Body of pancreas (tissue), 4 donors: ENCODE results near the gene PALM. TPM values are rescaled to one million over a fixed set of nuclear protein-coding genes. Genes with fewer than 3 reads are reported as not detected.

Experiments used
- ATAC-seq: fragments of 150-250 bp; one replicate; pipeline ENCODE4 v1.9.1; 2016
- DNase-seq, 4 donors: peaks; one replicate each; pipeline ENCODE4 v3.0.0-alpha.2; 2019
- H3K27ac ChIP-seq, 4 donors: fragments of 200-600 bp; sonication (generic); 1 replicate in 3 of 4; 2 replicates in 1 of 4; pipeline versions ENCODE4 v1.5.1 to v1.6.1; 2016 to 2019; ENCODE audit warnings: mild to moderate bottlenecking in 1 of 4, mixed read lengths in 1 of 4, moderate library complexity in 1 of 4
- H3K27me3 ChIP-seq, 2 donors: fragments of 200-600 bp; sonication (generic); one replicate each; pipeline ENCODE4 v1.6.0; 2016; ENCODE audit warnings: mild to moderate bottlenecking in 1 of 2
- H3K36me3 ChIP-seq, 2 donors: fragments of 200-600 bp; sonication (generic); replicated peaks in 1 of 2; 2 replicates each; pipeline ENCODE4 v1.5.1; 2016; ENCODE audit warnings: low read depth in 2 of 2; ENCODE audit not compliant: insufficient read depth in 1 of 2
- H3K4me1 ChIP-seq: fragments of 200-600 bp; sonication (generic); one replicate; pipeline ENCODE4 v1.6.0; 2016
- H3K4me3 ChIP-seq, 2 donors: fragments of 200-600 bp; sonication (generic); 1 replicate in 1 of 2; 2 replicates in 1 of 2; pipeline ENCODE4 v1.5.1; 2016 to 2019
- H3K9me3 ChIP-seq, 3 donors: fragments of 200-600 bp; sonication (generic); 1 replicate in 2 of 3; 2 replicates in 1 of 3; pipeline ENCODE4 v1.5.1; 2016
- CTCF ChIP-seq, 7 experiments: fragments of 450-650 bp in 4 of 7; fragments of 200-600 bp in 3 of 7; sonication (generic) in 3 of 7; IDR thresholded peaks; one replicate each; pipeline ENCODE4 v1.5.1; 2016 to 2019; ENCODE audit warnings: antibody characterized with exemption in 7 of 7
- POLR2A ChIP-seq, 3 donors: fragments of 450-650 bp; IDR thresholded peaks; one replicate each; pipeline ENCODE4 v1.6.1; 2016; ENCODE audit warnings: antibody characterized with exemption in 3 of 3, mild to moderate bottlenecking in 2 of 3
- WGBS, 2 donors: methylation state at CpG; one replicate each; pipeline ENCODE4 v1.1.5; 2017; 5-methylcytosine and 5-hydroxymethylcytosine counted together
- intact Hi-C: fragments of 100-400 bp; cut with DNase I; formaldehyde crosslinking; loops from one replicate; pipeline ENCODE4 v1.15.1; 2023
- total RNA-seq, 2 donors: library from RNA; depleted of rRNA; stranded (reverse); fragments of >200 nt; gene quantifications; one replicate each; pipeline ENCODE4 v1.1.0, GENCODE V29; 2016

Gene PALM
- total RNA-seq, 2 donors from 2014 or later, result 14.8 to 32.6 TPM

- TF ChIP-seq CTCF (IDR thresholded peaks at IDR 0.05), result peak in 2 of 7 experiments; percentile 17 to 21
- TF ChIP-seq POLR2A (IDR thresholded peaks at IDR 0.05), result peak in 1 of 3 donors; percentile 18
- no peaks in the 10 kb centered on the region for H3K9me3 ChIP-seq
- peak overlapping the region in 3 of 4 donors; percentile 68 to 89 (median 87) for H3K27ac ChIP-seq
- peak; percentile 52 for ATAC-seq
- no peaks in the 10 kb centered on the region for H3K36me3 ChIP-seq
- H3K27me3 ChIP-seq, result no peaks in the 10 kb centered on the region
- H3K4me3 ChIP-seq, result no peak overlapping the region
- peak in 2 of 4 donors; percentile 59 to 73 for DNase-seq
- 49 to 69% methylated on average over 6 to 13 of the region's 13 CpGs for WGBS, 2 donors
- peaks cover 15% of the 10 kb centered on the region for H3K4me1 ChIP-seq
- intact Hi-C loops, result no loop called here
Measured at GRCh38 chr19:784541-784940, 75.8 kb downstream of the PALM start.

GRCh38 chr19:787536-787935 lies 78.8 kb downstream of the PALM start:
- Histone ChIP-seq H3K27me3 (no peaks in the 10 kb centered on the region), H3K36me3 (no peaks in the 10 kb centered on the region), H3K4me1 (no peaks in the 10 kb centered on the region), H3K27ac (no peak overlapping the region), H3K9me3 (no peaks in the 10 kb centered on the region), H3K4me3 (no peak overlapping the region)
- intact Hi-C loops, result no loop called here
- no peak for DNase-seq
- TF ChIP-seq POLR2A (IDR thresholded peaks at IDR 0.05) (no peak), CTCF (IDR thresholded peaks at IDR 0.05) (no peak)
- WGBS, 2 donors, result 83 to 93% methylated on average over 6 to 16 of the region's 16 CpGs
- ATAC-seq, result no peak

- Histone ChIP-seq H3K4me1 (no peaks in the 10 kb centered on the region), H3K27ac (peak overlapping the region in 2 of 4 donors; percentile 27 to 36), H3K27me3 (no peaks in the 10 kb centered on the region), H3K4me3 (no peak overlapping the region), H3K36me3 (no peaks in the 10 kb centered on the region), H3K9me3 (no peaks in the 10 kb centered on the region)
- no peak for DNase-seq
- WGBS, 2 donors, result 48 to 72% methylated on average over 4 to 11 of the region's 11 CpGs
- TF ChIP-seq POLR2A (IDR thresholded peaks at IDR 0.05) (no peak), CTCF (IDR thresholded peaks at IDR 0.05) (no peak)
- no peak for ATAC-seq
- intact Hi-C loops, result no loop called here
Measured at GRCh38 chr19:788686-788982, 79.9 kb downstream of the PALM start.

- peak overlapping the region in 2 of 4 donors; percentile 34 to 36 for H3K27ac ChIP-seq
- intact Hi-C loops, result no loop called here
- H3K9me3 ChIP-seq, result no peaks in the 10 kb centered on the region
- H3K27me3 ChIP-seq, result no peaks in the 10 kb centered on the region
- WGBS, 2 donors, result 57 to 75% methylated on average over 20 to 33 of the region's 33 CpGs
- TF ChIP-seq POLR2A (IDR thresholded peaks at IDR 0.05) (no peak), CTCF (IDR thresholded peaks at IDR 0.05) (no peak)
- no peaks in the 10 kb centered on the region for H3K36me3 ChIP-seq
- H3K4me1 ChIP-seq, result no peaks in the 10 kb centered on the region
- ATAC-seq (no peak), DNase-seq (no peak)
- no peak overlapping the region for H3K4me3 ChIP-seq
Measured at GRCh38 chr19:788983-789700, 80.4 kb downstream of the PALM start.

GRCh38 chr19:789701-790060 lies 80.9 kb downstream of the PALM start:
- ATAC-seq, result no peak
- no peak for DNase-seq
- no peak for TF ChIP-seq CTCF (IDR thresholded peaks at IDR 0.05)
- TF ChIP-seq POLR2A (IDR thresholded peaks at IDR 0.05), result no peak
- H3K4me1 ChIP-seq, result no peaks in the 10 kb centered on the region
- intact Hi-C loops, result no loop called here
- no peaks in the 10 kb centered on the region for H3K27me3 ChIP-seq
- 78 to 87% methylated on average over 9 of the region's 9 CpGs for WGBS, 2 donors
- peak overlapping the region in 2 of 4 donors; percentile 34 to 36 for H3K27ac ChIP-seq
- no peaks in the 10 kb centered on the region for H3K9me3 ChIP-seq
- H3K4me3 ChIP-seq, result no peak overlapping the region
- no peaks in the 10 kb centered on the region for H3K36me3 ChIP-seq
